DOHH2 (cell line): ENCODE results near the gene NAA30.

ENCODE experiments used
- EZH2phosphoT487 ChIP-seq: fragments of 200-600 bp; sonication (generic); IDR thresholded peaks from 2 replicates; pipeline ENCODE4 v1.6.1; 2017; ENCODE audit warnings: borderline replicate concordance, mild to moderate bottlenecking, antibody characterized with exemption, low read length, moderate library complexity, mixed read lengths
- TF ChIP-seq, protein P1 (sequence below): fragments of 200-600 bp; sonication (generic); IDR thresholded peaks from one replicate; pipeline ENCODE4 v1.5.1; 2014; ENCODE audit warnings: antibody characterized with exemption, mild to moderate bottlenecking, low read depth, low read length; ENCODE audit not compliant: poor library complexity, severe bottlenecking

DNA sequence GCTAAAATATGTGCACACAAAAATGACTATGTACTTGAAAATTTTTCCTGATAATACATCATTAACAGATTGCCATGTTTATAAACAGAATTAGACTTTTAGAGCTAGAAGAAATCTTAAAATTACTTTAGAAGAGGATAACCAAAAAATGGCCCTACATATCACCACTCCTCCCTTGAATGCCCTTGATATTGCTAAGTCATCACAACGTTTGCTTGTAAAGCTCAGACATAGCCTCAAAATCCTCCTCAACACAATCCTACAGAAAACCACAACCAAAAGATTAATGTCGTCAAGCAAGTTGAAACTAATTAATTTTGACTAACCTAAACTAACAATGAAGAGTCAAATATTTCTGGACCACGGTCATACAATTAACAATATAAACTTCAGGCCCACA is 19.4 kb upstream of the NAA30 start:
- TF ChIP-seq, protein P1, sequence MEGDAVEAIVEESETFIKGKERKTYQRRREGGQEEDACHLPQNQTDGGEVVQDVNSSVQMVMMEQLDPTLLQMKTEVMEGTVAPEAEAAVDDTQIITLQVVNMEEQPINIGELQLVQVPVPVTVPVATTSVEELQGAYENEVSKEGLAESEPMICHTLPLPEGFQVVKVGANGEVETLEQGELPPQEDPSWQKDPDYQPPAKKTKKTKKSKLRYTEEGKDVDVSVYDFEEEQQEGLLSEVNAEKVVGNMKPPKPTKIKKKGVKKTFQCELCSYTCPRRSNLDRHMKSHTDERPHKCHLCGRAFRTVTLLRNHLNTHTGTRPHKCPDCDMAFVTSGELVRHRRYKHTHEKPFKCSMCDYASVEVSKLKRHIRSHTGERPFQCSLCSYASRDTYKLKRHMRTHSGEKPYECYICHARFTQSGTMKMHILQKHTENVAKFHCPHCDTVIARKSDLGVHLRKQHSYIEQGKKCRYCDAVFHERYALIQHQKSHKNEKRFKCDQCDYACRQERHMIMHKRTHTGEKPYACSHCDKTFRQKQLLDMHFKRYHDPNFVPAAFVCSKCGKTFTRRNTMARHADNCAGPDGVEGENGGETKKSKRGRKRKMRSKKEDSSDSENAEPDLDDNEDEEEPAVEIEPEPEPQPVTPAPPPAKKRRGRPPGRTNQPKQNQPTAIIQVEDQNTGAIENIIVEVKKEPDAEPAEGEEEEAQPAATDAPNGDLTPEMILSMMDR, result no peak
- TF ChIP-seq EZH2phosphoT487, result no peak
